Activated CD4-positive, alpha-beta T cell treated with anti-CD3 and anti-CD28 coated beads, Interleukin-2, amount 10 ng/mL, durations not matched to agents 24 days and 14 days (primary cell): ENCODE measurements around the gene INPP5K. TPM values are rescaled to one million over a fixed set of nuclear protein-coding genes. Genes with fewer than 3 reads are reported as not detected.
"Not testable (repeated sequence)": the region's sequence is repeated elsewhere in the genome, so short reads cannot be mapped to it uniquely, and the experiment has no call there.

Experiments
- DNase-seq: peaks from one replicate; pipeline ENCODE4 v3.0.0; 2022
- H3K27ac Mint-ChIP-seq: one replicate; pipeline ENCODE4 v1.8.0; 2022; ENCODE audit warnings: mild to moderate bottlenecking, mixed read lengths
- H3K27me3 Mint-ChIP-seq: one replicate; pipeline ENCODE4 v1.8.0; 2022; ENCODE audit warnings: mixed read lengths
- H3K36me3 Mint-ChIP-seq: one replicate; pipeline ENCODE4 v1.8.0; 2022; ENCODE audit warnings: low read depth, mild to moderate bottlenecking, mixed read lengths
- H3K4me1 Mint-ChIP-seq: one replicate; pipeline ENCODE4 v1.8.0; 2021; ENCODE audit warnings: mixed read lengths
- H3K4me3 Mint-ChIP-seq: one replicate; pipeline ENCODE4 v1.8.0; 2022; ENCODE audit warnings: mild to moderate bottlenecking, moderate library complexity, mixed read lengths
- H3K9me3 Mint-ChIP-seq: one replicate; pipeline ENCODE4 v1.8.0; 2021; ENCODE audit warnings: mixed read lengths
- intact Hi-C: fragments of 100-400 bp; cut with micrococcal nuclease; formaldehyde crosslinking; loops from one replicate; pipeline ENCODE4 v1.15.1; 2023
- total RNA-seq: library from RNA; stranded (reverse); gene quantifications from 2 replicates; pipeline ENCODE4 v1.2.3, GENCODE V29; 2022

The INPP5K gene
- total RNA-seq, 1 donor from 2014 or later, result 21.0 TPM

- DNase-seq, result peak; percentile 82
- Mint-ChIP-seq H3K4me1 (peaks cover 6% of the 10 kb centered on the region), H3K27ac (no peak overlapping the region), H3K9me3 (no peaks in the 10 kb centered on the region), H3K27me3 (no peaks in the 10 kb centered on the region), H3K36me3 (peaks cover 34% of the 10 kb centered on the region), H3K4me3 (no peak overlapping the region)
- intact Hi-C loops, result no loop called here
These were observed 16.6 kb upstream of the INPP5K start for GRCh38 chr17:1532836-1533602.

- Mint-ChIP-seq H3K27me3 (no peaks in the 10 kb centered on the region), H3K9me3 (no peaks in the 10 kb centered on the region), H3K4me1 (peaks cover 20% of the 10 kb centered on the region), H3K36me3 (peaks cover 36% of the 10 kb centered on the region), H3K4me3 (no peak overlapping the region), H3K27ac (no peak overlapping the region)
- intact Hi-C loops, result no loop called here
- DNase-seq, result no peak
These were observed 13.5 kb upstream of the INPP5K start for GRCh38 chr17:1529863-1530262.

- Mint-ChIP-seq H3K4me1 (peaks cover 17% of the 10 kb centered on the region), H3K36me3 (peaks cover 23% of the 10 kb centered on the region), H3K27ac (peak overlapping the region; percentile 64)
- H3K4me3 Mint-ChIP-seq, H3K9me3 Mint-ChIP-seq, intact Hi-C loops, H3K27me3 Mint-ChIP-seq: not testable (repeated sequence)
- DNase-seq, result peak; percentile 74
These were observed 10.5 kb upstream of the INPP5K start for GRCh38 chr17:1526876-1527275.

GRCh38 chr17:1522626-1523025 lies 6.2 kb upstream of the INPP5K start:
- Mint-ChIP-seq H3K9me3 (no peaks in the 10 kb centered on the region), H3K27ac (no peak overlapping the region), H3K4me3 (no peak overlapping the region)

GRCh38 chr17:1521086-1521640 lies 4.8 kb upstream of the INPP5K start:
- H3K4me1 Mint-ChIP-seq, result peaks cover 5% of the 10 kb centered on the region
- H3K4me3 Mint-ChIP-seq, result no peak overlapping the region
- intact Hi-C loops, result no loop called here
- H3K27ac Mint-ChIP-seq, result no peak overlapping the region
- no peak for DNase-seq
- peaks cover 19% of the 10 kb centered on the region for H3K36me3 Mint-ChIP-seq
- no peaks in the 10 kb centered on the region for H3K9me3 Mint-ChIP-seq
- no peaks in the 10 kb centered on the region for H3K27me3 Mint-ChIP-seq

More at GRCh38 chr17:1522626-1523025, 6.2 kb upstream of the INPP5K start:
- peaks cover 14% of the 10 kb centered on the region for H3K4me1 Mint-ChIP-seq
- peaks cover 23% of the 10 kb centered on the region for H3K36me3 Mint-ChIP-seq
- no peak for DNase-seq
- intact Hi-C loops, result no loop called here
- H3K27me3 Mint-ChIP-seq, result no peaks in the 10 kb centered on the region

GRCh38 chr17:1519678-1520077 lies 3.3 kb upstream of the INPP5K start:
- Mint-ChIP-seq H3K9me3 (no peaks in the 10 kb centered on the region), H3K27ac (no peak overlapping the region), H3K4me3 (no peak overlapping the region), H3K27me3 (no peaks in the 10 kb centered on the region), H3K4me1 (peaks cover 12% of the 10 kb centered on the region), H3K36me3 (peaks cover 15% of the 10 kb centered on the region)
- DNase-seq, result no peak
- intact Hi-C loops, result loop anchor here (5.0 kb wide), 1 partner anchor 242 kb away; the partner anchor contains the start of gene TRARG1

GRCh38 chr17:1518410-1518809 lies 2.0 kb upstream of the INPP5K start:
- no peaks in the 10 kb centered on the region for H3K27me3 Mint-ChIP-seq
- peaks cover 18% of the 10 kb centered on the region for H3K36me3 Mint-ChIP-seq
- no peaks in the 10 kb centered on the region for H3K9me3 Mint-ChIP-seq
- H3K27ac Mint-ChIP-seq, result no peak overlapping the region
- intact Hi-C loops, result loop anchor here (5.0 kb wide), 1 partner anchor 241 kb away; the partner anchor contains the start of gene TRARG1
- peaks cover 17% of the 10 kb centered on the region for H3K4me1 Mint-ChIP-seq
- peak overlapping the region; percentile 88 for H3K4me3 Mint-ChIP-seq
- no peak for DNase-seq

- peaks cover 17% of the 10 kb centered on the region for H3K36me3 Mint-ChIP-seq
- intact Hi-C loops, result loop anchor here (1.0 to 5.0 kb wide), 7 partner anchors 25 to 257 kb away; partner anchors contain the start of genes CRK, PITPNA and TRARG1
These were observed 598 bp downstream of the INPP5K start for GRCh38 chr17:1515640-1516387.

GRCh38 chr17:1512351-1512750 lies 4.1 kb downstream of the INPP5K start:
- H3K36me3 Mint-ChIP-seq, result peaks cover 19% of the 10 kb centered on the region
- intact Hi-C loops, result no loop called here
- H3K27me3 Mint-ChIP-seq, result no peaks in the 10 kb centered on the region
- H3K9me3 Mint-ChIP-seq, result no peaks in the 10 kb centered on the region
- no peak for DNase-seq
- peaks cover 22% of the 10 kb centered on the region for H3K4me1 Mint-ChIP-seq
- H3K4me3 Mint-ChIP-seq, result no peak overlapping the region
- H3K27ac Mint-ChIP-seq, result no peak overlapping the region

More at GRCh38 chr17:1515640-1516387, 598 bp downstream of the INPP5K start:
- Mint-ChIP-seq H3K4me1 (peaks cover 17% of the 10 kb centered on the region), H3K27me3 (no peaks in the 10 kb centered on the region), H3K4me3 (peak overlapping the region; percentile 88), H3K27ac (peak overlapping the region; percentile 84), H3K9me3 (no peaks in the 10 kb centered on the region)
- DNase-seq, result peak; percentile 90

- no peak overlapping the region for H3K27ac Mint-ChIP-seq
- no peak for DNase-seq
These were observed 4.6 kb downstream of the INPP5K start for GRCh38 chr17:1511756-1512321.

GRCh38 chr17:1511290-1511689 lies 5.1 kb downstream of the INPP5K start:
- intact Hi-C loops, result no loop called here
- Mint-ChIP-seq H3K36me3 (peaks cover 27% of the 10 kb centered on the region), H3K4me1 (peaks cover 22% of the 10 kb centered on the region)

More at GRCh38 chr17:1511756-1512321, 4.6 kb downstream of the INPP5K start:
- no peaks in the 10 kb centered on the region for H3K27me3 Mint-ChIP-seq
- no peaks in the 10 kb centered on the region for H3K9me3 Mint-ChIP-seq
- intact Hi-C loops, result no loop called here
- no peak overlapping the region for H3K4me3 Mint-ChIP-seq
- H3K4me1 Mint-ChIP-seq, result peaks cover 22% of the 10 kb centered on the region
- H3K36me3 Mint-ChIP-seq, result peaks cover 23% of the 10 kb centered on the region

GRCh38 chr17:1509290-1509881 lies 7.0 kb downstream of the INPP5K start:
- H3K9me3 Mint-ChIP-seq, result no peaks in the 10 kb centered on the region

More at GRCh38 chr17:1511290-1511689, 5.1 kb downstream of the INPP5K start:
- Mint-ChIP-seq H3K9me3 (no peaks in the 10 kb centered on the region), H3K4me3 (no peak overlapping the region), H3K27me3 (no peaks in the 10 kb centered on the region), H3K27ac (no peak overlapping the region)
- no peak for DNase-seq

GRCh38 chr17:1508709-1509108 lies 7.7 kb downstream of the INPP5K start:
- H3K9me3 Mint-ChIP-seq, intact Hi-C loops, DNase-seq, H3K27ac Mint-ChIP-seq, H3K27me3 Mint-ChIP-seq, H3K4me3 Mint-ChIP-seq, H3K4me1 Mint-ChIP-seq: not testable (repeated sequence)
- H3K36me3 Mint-ChIP-seq, result peaks cover 31% of the 10 kb centered on the region

More at GRCh38 chr17:1509290-1509881, 7.0 kb downstream of the INPP5K start:
- Mint-ChIP-seq H3K4me3 (no peak overlapping the region), H3K27ac (no peak overlapping the region), H3K27me3 (no peaks in the 10 kb centered on the region), H3K4me1 (peaks cover 8% of the 10 kb centered on the region), H3K36me3 (peaks cover 32% of the 10 kb centered on the region)
- intact Hi-C loops, result no loop called here
- DNase-seq, result no peak
